Fibroblast of lung (primary cell): ENCODE measurements around the gene KIF20A.

Experiments used
- CTCF ChIP-seq, 2 donors: IDR thresholded peaks in 1 of 2; conservative IDR thresholded peaks in 1 of 2; 1 replicate in 1 of 2; 2 replicates in 1 of 2; pipeline ENCODE4 v1.5.1; 2011 to 2012; ENCODE audit warnings: low read length in 2 of 2, control low read depth in 1 of 2, inconsistent platforms in 1 of 2, low read depth in 1 of 2, mild to moderate bottlenecking in 1 of 2
- EZH2 ChIP-seq: IDR thresholded peaks from 2 replicates; pipeline ENCODE4 v1.5.1; 2012; ENCODE audit warnings: low read length, control low read depth, mild to moderate bottlenecking; ENCODE audit errors: missing control alignments

- no peak for TF ChIP-seq CTCF (conservative IDR thresholded peaks at IDR 0.05 in 1 of 2, IDR thresholded peaks at IDR 0.05 in 1 of 2; ENCODE audit: low read depth in 1 of 2, low read length in 2 of 2)
- TF ChIP-seq EZH2, result no peak
Observed at GRCh38 chr5:138141734-138142133, 37.2 kb upstream of the KIF20A start.
